GM19324 (cell line): ENCODE results near the gene EMD.
"Not testable (repeated sequence)": the region's sequence is repeated elsewhere in the genome, so short reads cannot be mapped to it uniquely, and the experiment has no call there.

Experiments
- ATAC-seq: cut with Tn5 transposase; IDR thresholded peaks from one replicate; pipeline ENCODE4 v1.9.1; 2021; ENCODE audit warnings: mild to moderate bottlenecking, moderate library complexity; ENCODE audit not compliant: unreplicated experiment, low FRiP score

The EMD gene

GRCh38 chrX:154388649-154389048 lies 9.6 kb downstream of the EMD start:
- ATAC-seq, result not testable (repeated sequence)

GRCh38 chrX:154389812-154390747 lies 11.0 kb downstream of the EMD start:
- ATAC-seq, result peak; percentile 69

- not testable (repeated sequence) for ATAC-seq
Measured at GRCh38 chrX:154396363-154396762, 17.3 kb downstream of the EMD start.

GRCh38 chrX:154396973-154397887 lies 18.1 kb downstream of the EMD start:
- peak; percentile 47 for ATAC-seq

- peak; percentile 85 for ATAC-seq
Measured at GRCh38 chrX:154397888-154398667, 19.0 kb downstream of the EMD start, which contains the start of gene RPL10. TSS of gene RPL10 (plus strand) at chrX:154398377. CDS start at chrX:154398520, 143 bp downstream.

- ATAC-seq, result no peak
Measured at GRCh38 chrX:154398668-154399526, 19.8 kb downstream of the EMD start.

GRCh38 chrX:154399527-154400368 lies 20.7 kb downstream of the EMD start:
- no peak for ATAC-seq

GRCh38 chrX:154400369-154400817 lies 21.3 kb downstream of the EMD start:
- not testable (repeated sequence) for ATAC-seq

GRCh38 chrX:154401045-154401799 lies 22.1 kb downstream of the EMD start:
- ATAC-seq, result no peak

GRCh38 chrX:154401918-154402621 lies 23.0 kb downstream of the EMD start:
- ATAC-seq, result no peak

GRCh38 chrX:154402622-154403127 lies 23.6 kb downstream of the EMD start:
- no peak for ATAC-seq

GRCh38 chrX:154403192-154403591 lies 24.1 kb downstream of the EMD start:
- no peak for ATAC-seq

GRCh38 chrX:154403858-154404257 lies 24.8 kb downstream of the EMD start:
- ATAC-seq, result no peak

GRCh38 chrX:154404625-154405192 lies 25.6 kb downstream of the EMD start:
- no peak for ATAC-seq

GRCh38 chrX:154408659-154409221 lies 29.6 kb downstream of the EMD start:
- no peak for ATAC-seq

- ATAC-seq, result no peak
Measured at GRCh38 chrX:154409222-154409871, 30.3 kb downstream of the EMD start, which contains the start of gene DNASE1L1. TSS of gene DNASE1L1 (minus strand) at chrX:154409254. CDS start at chrX:154405568, 3,686 bp downstream.
